Endothelial cell of umbilical vein (primary cell): ENCODE results near the gene CCDC61.

ENCODE experiments used
- TF ChIP-seq, protein P1 (sequence below), 2 donors: IDR thresholded peaks; 1 replicate in 1 of 2; 2 replicates in 1 of 2; pipeline ENCODE4 v1.5.1; 2011; ENCODE audit warnings: low read length in 2 of 2, mild to moderate bottlenecking in 2 of 2, moderate library complexity in 2 of 2, control low read depth in 1 of 2, inconsistent platforms in 1 of 2, low read depth in 1 of 2; ENCODE audit not compliant: insufficient read depth in 1 of 2; ENCODE audit errors: extremely low read depth in 1 of 2
- TF ChIP-seq, protein P2 (sequence below): IDR thresholded peaks from 2 replicates; pipeline ENCODE4 v1.6.1; 2011; ENCODE audit not compliant: insufficient read depth, insufficient read length

DNA sequence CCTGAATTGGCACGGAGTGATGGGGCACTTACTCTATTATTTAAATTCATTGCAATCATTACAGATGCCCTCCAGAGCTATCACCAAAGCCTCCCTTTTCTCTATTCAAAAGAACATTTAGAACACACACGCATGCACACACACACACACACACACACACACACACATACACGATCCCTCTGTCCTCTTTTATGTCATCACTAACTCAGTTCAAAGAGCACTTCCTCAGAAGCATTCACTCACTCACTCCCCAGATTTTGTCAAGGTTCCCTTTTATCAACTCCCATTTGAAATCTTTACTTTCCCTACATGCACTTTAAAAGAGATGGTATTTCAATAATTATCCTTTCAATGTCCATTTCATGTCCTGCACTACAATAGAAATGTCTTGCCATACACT lies 67.9 kb downstream of the CCDC61 start:
- TF ChIP-seq, protein P1, sequence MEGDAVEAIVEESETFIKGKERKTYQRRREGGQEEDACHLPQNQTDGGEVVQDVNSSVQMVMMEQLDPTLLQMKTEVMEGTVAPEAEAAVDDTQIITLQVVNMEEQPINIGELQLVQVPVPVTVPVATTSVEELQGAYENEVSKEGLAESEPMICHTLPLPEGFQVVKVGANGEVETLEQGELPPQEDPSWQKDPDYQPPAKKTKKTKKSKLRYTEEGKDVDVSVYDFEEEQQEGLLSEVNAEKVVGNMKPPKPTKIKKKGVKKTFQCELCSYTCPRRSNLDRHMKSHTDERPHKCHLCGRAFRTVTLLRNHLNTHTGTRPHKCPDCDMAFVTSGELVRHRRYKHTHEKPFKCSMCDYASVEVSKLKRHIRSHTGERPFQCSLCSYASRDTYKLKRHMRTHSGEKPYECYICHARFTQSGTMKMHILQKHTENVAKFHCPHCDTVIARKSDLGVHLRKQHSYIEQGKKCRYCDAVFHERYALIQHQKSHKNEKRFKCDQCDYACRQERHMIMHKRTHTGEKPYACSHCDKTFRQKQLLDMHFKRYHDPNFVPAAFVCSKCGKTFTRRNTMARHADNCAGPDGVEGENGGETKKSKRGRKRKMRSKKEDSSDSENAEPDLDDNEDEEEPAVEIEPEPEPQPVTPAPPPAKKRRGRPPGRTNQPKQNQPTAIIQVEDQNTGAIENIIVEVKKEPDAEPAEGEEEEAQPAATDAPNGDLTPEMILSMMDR (IDR thresholded peaks at IDR 0.05; ENCODE audit: extremely low read depth in 1 of 2, insufficient read depth in 1 of 2, low read depth in 1 of 2, low read length in 2 of 2), result no peak
- TF ChIP-seq, protein P2, sequence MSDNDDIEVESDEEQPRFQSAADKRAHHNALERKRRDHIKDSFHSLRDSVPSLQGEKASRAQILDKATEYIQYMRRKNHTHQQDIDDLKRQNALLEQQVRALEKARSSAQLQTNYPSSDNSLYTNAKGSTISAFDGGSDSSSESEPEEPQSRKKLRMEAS, result no peak
